HepG2 (cell line): ENCODE results near the gene XXYLT1. TPM values are rescaled to one million over a fixed set of nuclear protein-coding genes. Genes with fewer than 3 reads are reported as not detected.

Source experiments
- ATAD3A ChIP-seq: sonication (generic); formaldehyde crosslinking; IDR thresholded peaks from 2 replicates; pipeline ENCODE4 v1.4.0; 2020; ENCODE audit warnings: missing genetic modification reagents
- ATM ChIP-seq: fragments of 450-650 bp; IDR thresholded peaks from 2 replicates; pipeline ENCODE4 v1.7.1; 2017; ENCODE audit warnings: mild to moderate bottlenecking, borderline replicate concordance
- ELF3 ChIP-seq: IDR thresholded peaks from 2 replicates; pipeline ENCODE4 v1.6.1; 2016; ENCODE audit warnings: missing genetic modification reagents, missing compliant biosample characterization
- ERF ChIP-seq: IDR thresholded peaks from 2 replicates; pipeline ENCODE4 v1.6.1; 2018; ENCODE audit warnings: missing biosample characterization, missing genetic modification reagents
- ETV5 ChIP-seq: IDR thresholded peaks from 2 replicates; pipeline ENCODE4 v1.6.1; 2018; ENCODE audit warnings: missing biosample characterization, missing genetic modification reagents, inconsistent platforms, borderline replicate concordance
- HNRNPK ChIP-seq: fragments of 200-400 bp; formaldehyde crosslinking; IDR thresholded peaks from 2 replicates; pipeline ENCODE4 v1.6.1; 2018; ENCODE audit warnings: low read length, low read depth, moderate library complexity, mild to moderate bottlenecking; ENCODE audit not compliant: poor library complexity, severe bottlenecking
- JUNB ChIP-seq: sonication (generic); formaldehyde crosslinking; IDR thresholded peaks from 2 replicates; pipeline ENCODE4 v1.8.0; 2022; ENCODE audit warnings: missing genetic modification reagents, mild to moderate bottlenecking, borderline replicate concordance
- MAFG ChIP-seq: sonication (generic); formaldehyde crosslinking; IDR thresholded peaks from 2 replicates; pipeline ENCODE4 v1.5.1; 2020; ENCODE audit warnings: mild to moderate bottlenecking, missing genetic modification reagents
- MED13 ChIP-seq: sonication (generic); formaldehyde crosslinking; IDR thresholded peaks from 2 replicates; pipeline ENCODE4 v1.5.0; 2020; ENCODE audit warnings: missing genetic modification reagents
- RBFOX2 ChIP-seq: fragments of 200-400 bp; formaldehyde crosslinking; IDR thresholded peaks from 2 replicates; pipeline ENCODE4 v1.6.1; 2017; ENCODE audit warnings: low read depth, mild to moderate bottlenecking, low read length
- SIN3B ChIP-seq: fragments of 150-350 bp; IDR thresholded peaks from 2 replicates; pipeline ENCODE4 v1.6.1; 2014; ENCODE audit warnings: low read length
- TBX2 ChIP-seq: sonication (generic); formaldehyde crosslinking; IDR thresholded peaks from 2 replicates; pipeline ENCODE4 v1.5.0; 2020; ENCODE audit warnings: missing genetic modification reagents, mild to moderate bottlenecking, borderline replicate concordance
- ZNF12 ChIP-seq: sonication (generic); formaldehyde crosslinking; IDR thresholded peaks from 2 replicates; pipeline ENCODE4 v1.5.0; 2020; ENCODE audit warnings: missing genetic modification reagents
- ZNF20 ChIP-seq: sonication (generic); formaldehyde crosslinking; IDR thresholded peaks from 2 replicates; pipeline ENCODE4 v1.4.0; 2020; ENCODE audit warnings: mild to moderate bottlenecking, moderate library complexity, missing genetic modification reagents
- ZNF24 ChIP-seq: fragments of 450-650 bp; IDR thresholded peaks from 2 replicates; pipeline ENCODE4 v1.6.1; 2017; ENCODE audit warnings: antibody characterized with exemption, mild to moderate bottlenecking
- ZNF256 ChIP-seq: sonication (generic); formaldehyde crosslinking; conservative IDR thresholded peaks from 2 replicates; pipeline ENCODE4 v1.4.0; 2020; ENCODE audit warnings: missing genetic modification reagents
- ZNF30 ChIP-seq: sonication (generic); formaldehyde crosslinking; IDR thresholded peaks from 2 replicates; pipeline ENCODE4 v1.5.0; 2020; ENCODE audit warnings: mild to moderate bottlenecking, missing genetic modification reagents
- ZNF430 ChIP-seq: sonication (generic); formaldehyde crosslinking; IDR thresholded peaks from 2 replicates; pipeline ENCODE4 v1.9.0; 2021; ENCODE audit warnings: mild to moderate bottlenecking, missing genetic modification reagents
- ZNF468 ChIP-seq: sonication (generic); formaldehyde crosslinking; IDR thresholded peaks from 2 replicates; pipeline ENCODE4 v1.8.0; 2022; ENCODE audit warnings: mild to moderate bottlenecking, moderate library complexity, missing genetic modification reagents
- ZNF546 ChIP-seq: sonication (generic); formaldehyde crosslinking; conservative IDR thresholded peaks from 2 replicates; pipeline ENCODE4 v1.8.1; 2023; ENCODE audit warnings: mild to moderate bottlenecking, missing genetic modification reagents
- polyA plus RNA-seq, 8 experiments: library from polyadenylated mRNA; depleted of rRNA in 3 of 8; stranded (reverse) in 7 of 8; unstranded in 1 of 8; fragments of >200 nt; fragmentation: Illumina TruSeq in 4 of 8; extraction: Trizol in 4 of 8; gene quantifications; 2 replicates each; pipeline versions ENCODE4 v1.2.1 to v1.2.3, GENCODE V29; 2011 to 2016; ENCODE audit warnings: low read depth in 4 of 8, missing spikeins in 1 of 8, mixed read lengths in 1 of 8; ENCODE audit not compliant: insufficient read depth in 1 of 8
- total RNA-seq, 5 experiments: library from RNA; depleted of rRNA; stranded (reverse); fragments of >200 nt; fragmentation: Illumina TruSeq; extraction: Trizol; gene quantifications; 2 replicates each; pipeline ENCODE4 v1.2.3, GENCODE V29; 2016; ENCODE audit warnings: low read depth in 1 of 5
- TF ChIP-seq, protein P1 (sequence below), 2 experiments: sonication (generic) in 1 of 2; formaldehyde crosslinking in 1 of 2; IDR thresholded peaks; 2 replicates each; pipeline versions ENCODE4 v1.6.1 to v1.9.0; 2014 to 2022; ENCODE audit warnings: antibody characterized with exemption in 1 of 2, borderline replicate concordance in 1 of 2, inconsistent platforms in 1 of 2, low read depth in 1 of 2, missing genetic modification reagents in 1 of 2
- TF ChIP-seq, protein P2 (sequence below): sonication (generic); formaldehyde crosslinking; IDR thresholded peaks from 2 replicates; pipeline ENCODE4 v1.4.0; 2020; ENCODE audit warnings: missing genetic modification reagents

The XXYLT1 gene
- total and polyA plus RNA-seq, 2 of the 13 experiments (the other 11 are each of a cell fraction or from before 2014, with no cell fraction given), result 17.7 to 19.0 TPM

GRCh38 chr3:195271410-195272243, 668 bp upstream of the XXYLT1 start (continued):
- TF ChIP-seq, protein P1, sequence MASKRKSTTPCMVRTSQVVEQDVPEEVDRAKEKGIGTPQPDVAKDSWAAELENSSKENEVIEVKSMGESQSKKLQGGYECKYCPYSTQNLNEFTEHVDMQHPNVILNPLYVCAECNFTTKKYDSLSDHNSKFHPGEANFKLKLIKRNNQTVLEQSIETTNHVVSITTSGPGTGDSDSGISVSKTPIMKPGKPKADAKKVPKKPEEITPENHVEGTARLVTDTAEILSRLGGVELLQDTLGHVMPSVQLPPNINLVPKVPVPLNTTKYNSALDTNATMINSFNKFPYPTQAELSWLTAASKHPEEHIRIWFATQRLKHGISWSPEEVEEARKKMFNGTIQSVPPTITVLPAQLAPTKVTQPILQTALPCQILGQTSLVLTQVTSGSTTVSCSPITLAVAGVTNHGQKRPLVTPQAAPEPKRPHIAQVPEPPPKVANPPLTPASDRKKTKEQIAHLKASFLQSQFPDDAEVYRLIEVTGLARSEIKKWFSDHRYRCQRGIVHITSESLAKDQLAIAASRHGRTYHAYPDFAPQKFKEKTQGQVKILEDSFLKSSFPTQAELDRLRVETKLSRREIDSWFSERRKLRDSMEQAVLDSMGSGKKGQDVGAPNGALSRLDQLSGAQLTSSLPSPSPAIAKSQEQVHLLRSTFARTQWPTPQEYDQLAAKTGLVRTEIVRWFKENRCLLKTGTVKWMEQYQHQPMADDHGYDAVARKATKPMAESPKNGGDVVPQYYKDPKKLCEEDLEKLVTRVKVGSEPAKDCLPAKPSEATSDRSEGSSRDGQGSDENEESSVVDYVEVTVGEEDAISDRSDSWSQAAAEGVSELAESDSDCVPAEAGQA (IDR thresholded peaks at IDR 0.05; ENCODE audit: low read depth), result no peak
- TF ChIP-seq, protein P1 (CRISPR knock-in tag; IDR thresholded peaks at IDR 0.05; ENCODE audit: borderline replicate concordance), result 0 out of 2 replicates have a peak, but pooled peaks have one; percentile 44
- no peak for TF ChIP-seq ZNF256 (CRISPR knock-in tag)
- TF ChIP-seq ATM, result no peak
- peak; percentile 64 for TF ChIP-seq ERF
- TF ChIP-seq, protein P2, sequence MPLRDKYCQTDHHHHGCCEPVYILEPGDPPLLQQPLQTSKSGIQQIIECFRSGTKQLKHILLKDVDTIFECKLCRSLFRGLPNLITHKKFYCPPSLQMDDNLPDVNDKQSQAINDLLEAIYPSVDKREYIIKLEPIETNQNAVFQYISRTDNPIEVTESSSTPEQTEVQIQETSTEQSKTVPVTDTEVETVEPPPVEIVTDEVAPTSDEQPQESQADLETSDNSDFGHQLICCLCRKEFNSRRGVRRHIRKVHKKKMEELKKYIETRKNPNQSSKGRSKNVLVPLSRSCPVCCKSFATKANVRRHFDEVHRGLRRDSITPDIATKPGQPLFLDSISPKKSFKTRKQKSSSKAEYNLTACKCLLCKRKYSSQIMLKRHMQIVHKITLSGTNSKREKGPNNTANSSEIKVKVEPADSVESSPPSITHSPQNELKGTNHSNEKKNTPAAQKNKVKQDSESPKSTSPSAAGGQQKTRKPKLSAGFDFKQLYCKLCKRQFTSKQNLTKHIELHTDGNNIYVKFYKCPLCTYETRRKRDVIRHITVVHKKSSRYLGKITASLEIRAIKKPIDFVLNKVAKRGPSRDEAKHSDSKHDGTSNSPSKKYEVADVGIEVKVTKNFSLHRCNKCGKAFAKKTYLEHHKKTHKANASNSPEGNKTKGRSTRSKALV (CRISPR knock-in tag), result no peak
- TF ChIP-seq JUNB, result no peak
- TF ChIP-seq ZNF468 (CRISPR knock-in tag), result no peak
- no peak for TF ChIP-seq ZNF546 (CRISPR knock-in tag)
- TF ChIP-seq MAFG, result no peak
- TF ChIP-seq ZNF12 (CRISPR knock-in tag), result peak; percentile 12; the same call in 1 of the 2 replicates
- no peak; the same call in 1 of the 2 replicates for TF ChIP-seq SIN3B
- TF ChIP-seq ATAD3A, result no peak
- TF ChIP-seq MED13 (CRISPR knock-in tag), result no peak
- TF ChIP-seq ZNF24, result no peak
- TF ChIP-seq TBX2 (CRISPR knock-in tag), result peak; percentile 73
- no peak for TF ChIP-seq RBFOX2
- TF ChIP-seq ZNF20 (CRISPR knock-in tag), result no peak
- peak; percentile 59; the same call in 1 of the 2 replicates for TF ChIP-seq ZNF430 (CRISPR knock-in tag)
- TF ChIP-seq ZNF30, result no peak
- TF ChIP-seq ELF3, result peak; percentile 60; the same call in 1 of the 2 replicates
- TF ChIP-seq ETV5 (CRISPR knock-in tag), result peak; percentile 64; the same call in 1 of the 2 replicates
- TF ChIP-seq HNRNPK, result no peak
